Endometrial microvascular endothelial cells (primary cell): ENCODE data around the gene CPPED1. TPM values are rescaled to one million over a fixed set of nuclear protein-coding genes. Genes with fewer than 3 reads are reported as not detected.
"Not testable (repeated sequence)": the region's sequence is repeated elsewhere in the genome, so short reads cannot be mapped to it uniquely, and the experiment has no call there.

Source experiments
- in situ Hi-C: cut with HindIII; loops from 2 replicates; pipeline ENCODE4 v1.10.0; 2017; ENCODE audit warnings: low sequenced_read_pairs, low pct_unique_long_range_greater_than_20kb; ENCODE audit errors: inconsistent ontology term
- total RNA-seq: library from RNA; depleted of rRNA; stranded (reverse); fragments of >200 nt; gene quantifications from one replicate; pipeline ENCODE4 v1.2.3, GENCODE V29; 2015; ENCODE audit errors: inconsistent ontology term

Gene CPPED1
- 34.4 TPM for total RNA-seq

- in situ Hi-C loops, result no loop called here
These were observed at the start of gene CPPED1 for GRCh38 chr16:12803203-12804093. Gene CPPED1, minus strand, starts transcription at chr16:12803887. Its CDS starts 111 bp downstream, at chr16:12803776.

GRCh38 chr16:12850186-12850585, 46.5 kb upstream of the CPPED1 start:
- in situ Hi-C loops, result no loop called here

GRCh38 chr16:12846592-12846991, 42.9 kb upstream of the CPPED1 start:
- in situ Hi-C loops, result no loop called here

- in situ Hi-C loops, result no loop called here
These were observed 41.6 kb upstream of the CPPED1 start for GRCh38 chr16:12845282-12845681.

- in situ Hi-C loops, result no loop called here
These were observed 34.1 kb upstream of the CPPED1 start for GRCh38 chr16:12837756-12838155.

GRCh38 chr16:12837291-12837690, 33.6 kb upstream of the CPPED1 start:
- in situ Hi-C loops, result no loop called here

GRCh38 chr16:12833926-12834325, 30.2 kb upstream of the CPPED1 start:
- in situ Hi-C loops, result no loop called here

- in situ Hi-C loops, result no loop called here
These were observed 25.6 kb upstream of the CPPED1 start for GRCh38 chr16:12829096-12829888.

GRCh38 chr16:12828206-12828605, 24.5 kb upstream of the CPPED1 start:
- in situ Hi-C loops, result no loop called here

GRCh38 chr16:12826559-12826958, 22.9 kb upstream of the CPPED1 start:
- in situ Hi-C loops, result no loop called here

- in situ Hi-C loops, result no loop called here
These were observed 15.7 kb upstream of the CPPED1 start for GRCh38 chr16:12819126-12820117.

- in situ Hi-C loops, result no loop called here
These were observed 14.6 kb upstream of the CPPED1 start for GRCh38 chr16:12818326-12818725.

GRCh38 chr16:12816791-12817214, 13.1 kb upstream of the CPPED1 start:
- in situ Hi-C loops, result not testable (repeated sequence)

GRCh38 chr16:12815361-12815760, 11.7 kb upstream of the CPPED1 start:
- in situ Hi-C loops, result no loop called here

- in situ Hi-C loops, result not testable (repeated sequence)
These were observed 10.0 kb upstream of the CPPED1 start for GRCh38 chr16:12813734-12814133.

- in situ Hi-C loops, result not testable (repeated sequence)
These were observed 9.6 kb upstream of the CPPED1 start for GRCh38 chr16:12813321-12813720.

GRCh38 chr16:12811441-12812383, 8.0 kb upstream of the CPPED1 start:
- in situ Hi-C loops, result no loop called here

- in situ Hi-C loops, result no loop called here
These were observed 1.4 kb upstream of the CPPED1 start for GRCh38 chr16:12805066-12805465.
